Measurements from ENCODE around the gene GDPD3.
"Not testable (repeated sequence)": the region's sequence is repeated elsewhere in the genome, so short reads cannot be mapped to it uniquely, and the experiment has no call there.

GDPD3 gene

DNA sequence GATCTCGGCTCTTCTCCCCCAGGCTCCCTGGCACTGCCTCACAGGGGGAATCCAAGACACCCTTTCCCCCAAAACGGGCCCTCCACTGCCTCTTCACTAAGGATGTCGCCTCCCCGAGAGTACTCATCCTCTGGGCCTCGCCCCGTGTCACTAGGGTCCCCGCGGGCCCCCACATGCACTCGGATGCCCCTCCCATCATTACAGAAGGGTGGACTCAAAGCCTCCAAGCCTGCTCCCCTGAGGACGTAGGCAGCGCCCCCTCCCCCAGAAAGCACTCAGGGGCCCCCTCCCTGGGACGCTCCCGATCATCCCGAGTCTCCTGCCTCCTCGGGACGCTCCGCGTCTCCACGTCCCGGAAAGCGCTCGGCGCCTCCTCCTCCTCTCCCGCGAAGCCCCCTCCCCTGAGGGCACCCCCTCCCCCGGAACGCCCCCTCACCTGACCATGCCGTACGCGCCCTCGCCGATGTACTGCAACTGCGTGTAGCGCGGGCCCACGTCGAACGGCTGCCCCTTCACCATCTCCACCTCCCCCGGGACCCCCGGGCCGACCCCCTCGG is 9.3 kb upstream of the GDPD3 start:
- no peak for DNase-seq

DNA sequence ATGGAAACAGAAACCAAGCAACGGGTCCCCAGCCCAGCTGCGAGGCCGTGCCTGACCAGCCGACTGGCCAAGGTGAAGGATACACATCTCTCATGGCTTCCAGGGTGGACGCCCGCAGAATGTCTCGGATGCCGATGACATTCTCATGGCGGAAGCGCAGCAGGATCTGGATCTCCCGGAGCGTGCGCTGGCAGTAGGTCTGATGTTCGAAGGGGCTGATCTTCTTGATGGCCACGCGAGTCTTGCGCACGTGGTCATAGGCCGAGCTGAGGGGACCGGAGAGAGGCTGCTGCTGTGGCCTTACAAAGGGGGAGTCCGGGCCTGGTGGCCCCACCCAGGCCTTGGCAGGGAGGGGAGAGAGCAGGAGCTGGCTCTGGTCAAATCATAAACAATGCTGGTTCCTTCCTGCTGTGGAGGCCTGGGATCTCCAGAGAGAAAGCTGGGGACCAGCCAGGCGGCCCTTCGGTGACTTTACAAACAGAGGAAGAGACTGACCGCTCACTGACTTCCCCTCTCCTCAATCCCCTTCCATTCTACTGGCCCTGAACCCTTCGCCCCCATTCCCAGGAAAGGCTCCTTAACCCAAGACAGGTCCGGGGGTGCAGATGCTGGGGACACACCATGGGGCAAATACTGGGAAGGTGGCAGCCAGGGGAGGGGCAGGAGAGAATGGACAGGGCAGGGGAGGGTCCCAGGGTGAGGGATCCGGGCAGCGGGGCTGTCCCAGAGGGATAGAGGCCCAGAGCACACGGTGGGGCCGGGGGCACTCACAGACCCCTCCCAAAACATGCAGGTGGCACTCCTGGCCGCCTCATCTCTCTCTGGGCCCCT is 8.6 kb upstream of the GDPD3 start:
- no peak for DNase-seq

DNA sequence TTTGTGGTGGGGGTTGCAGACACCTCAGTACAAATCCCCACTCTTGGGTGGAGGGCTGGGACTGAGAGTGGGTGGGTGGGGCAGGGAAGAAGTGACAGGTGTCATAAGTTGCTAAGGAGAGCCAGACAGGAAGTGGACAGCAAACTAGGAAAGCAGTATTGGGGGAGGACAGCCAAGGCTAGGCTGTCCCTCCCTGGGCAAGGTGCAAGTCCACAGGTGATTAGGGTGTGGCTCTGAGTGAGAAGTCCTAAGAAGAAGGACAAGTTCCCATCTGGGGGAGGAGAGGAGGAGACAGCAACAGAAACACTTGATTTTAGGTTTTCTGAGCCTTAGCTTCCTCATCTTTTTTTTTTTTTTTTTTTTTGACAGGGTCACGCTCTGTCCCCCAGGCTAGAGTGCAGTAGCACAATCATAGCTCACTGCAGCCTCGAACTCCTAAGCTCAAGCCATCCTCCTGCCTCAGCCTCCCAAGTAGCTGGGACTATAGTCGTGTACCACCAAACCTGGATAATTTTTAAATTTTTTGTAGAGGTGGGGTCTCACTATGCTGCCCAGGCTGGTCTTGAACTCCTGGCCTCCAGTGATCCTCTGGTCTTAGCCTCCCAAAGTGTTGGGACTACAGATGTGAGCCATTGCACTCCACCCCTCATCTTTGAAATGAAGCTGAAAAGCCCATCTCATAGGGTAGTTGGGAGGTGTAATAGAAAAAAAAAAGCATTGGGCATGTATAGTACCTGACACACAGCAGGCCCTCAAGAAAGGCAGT is 7.2 kb upstream of the GDPD3 start:
- DNase-seq = no peak

DNA sequence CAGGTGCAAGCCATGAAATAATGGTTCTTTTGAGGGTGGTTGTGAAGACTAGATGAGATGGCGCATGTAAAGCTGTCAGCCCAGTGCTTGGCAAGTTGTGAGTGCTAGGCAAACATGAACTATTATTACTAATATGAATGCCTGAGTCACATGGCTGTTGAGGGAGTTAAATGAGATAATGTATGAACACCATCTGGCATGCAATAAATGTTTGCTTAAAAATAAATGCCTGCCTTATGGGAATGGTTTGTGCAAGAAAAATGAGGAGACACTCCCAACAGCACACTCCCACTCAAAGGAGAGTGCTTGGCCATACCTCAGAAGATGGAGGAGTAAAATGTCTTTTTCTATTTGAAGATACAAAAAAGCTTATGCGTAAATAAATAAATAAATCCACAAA is 6.1 kb upstream of the GDPD3 start:
- no peak for DNase-seq

DNA sequence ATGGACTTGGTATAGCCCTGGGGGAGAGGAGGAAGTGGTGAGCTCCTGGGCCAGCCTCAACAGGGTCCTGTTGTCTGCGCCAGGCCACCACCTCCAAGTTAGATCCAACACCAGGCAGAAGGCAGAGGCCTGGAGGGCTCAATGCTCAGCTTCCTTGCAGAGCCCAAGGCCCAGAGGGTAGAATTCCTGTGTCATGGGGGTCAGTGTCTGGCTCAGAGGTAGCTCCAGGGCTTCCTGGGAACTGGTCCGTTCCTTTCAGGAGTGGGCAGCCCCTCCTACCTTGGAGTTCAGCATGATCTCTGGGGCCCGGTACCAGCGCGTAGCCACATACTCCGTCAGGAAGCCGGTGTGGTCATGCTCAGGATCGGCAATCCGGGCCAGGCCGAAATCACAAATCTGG is 4.4 kb upstream of the GDPD3 start:
- DNase-seq = no peak

DNA sequence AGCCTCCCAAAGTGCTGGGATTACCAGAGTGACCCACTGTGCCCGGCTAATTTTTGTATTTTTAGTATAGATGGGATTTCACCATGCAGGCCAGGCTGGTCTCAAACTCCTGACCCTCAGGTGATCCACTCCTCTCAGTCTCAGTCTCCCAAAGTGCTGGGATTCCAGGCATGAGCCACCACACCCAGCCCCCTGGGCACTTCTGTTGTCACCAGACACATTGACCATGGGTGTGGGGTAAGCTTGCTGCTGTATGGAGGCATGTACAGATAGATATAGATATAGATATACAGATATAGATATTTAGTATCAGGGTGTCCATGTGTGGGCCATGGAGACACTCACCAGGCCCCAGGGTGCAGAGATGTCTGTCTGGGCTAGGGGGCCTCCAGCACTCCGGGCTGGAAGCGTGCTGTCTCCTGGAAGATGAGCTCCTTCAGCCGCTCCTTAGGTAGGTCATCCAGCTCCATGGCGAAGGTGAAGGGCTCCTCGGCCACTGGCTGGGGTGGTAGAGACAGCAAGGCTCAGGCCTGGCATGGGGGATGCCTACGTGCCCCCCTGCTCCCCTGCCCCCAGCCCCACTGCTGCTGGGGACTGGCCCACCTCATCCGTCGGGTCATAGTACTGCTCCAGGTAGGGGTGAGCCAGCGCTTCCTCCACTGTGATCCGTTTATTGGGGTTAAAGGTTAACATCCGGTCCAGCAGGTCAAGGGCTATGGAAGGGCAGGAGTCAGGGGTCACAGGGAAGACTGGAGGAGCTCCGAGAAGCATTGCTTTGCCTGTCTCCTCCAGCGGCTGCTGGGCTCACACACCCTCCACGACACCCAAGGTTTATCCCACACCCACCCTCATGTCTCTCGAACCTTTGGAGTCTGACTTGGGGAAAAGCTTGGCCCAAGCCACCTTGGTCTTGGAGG is 3.2 kb upstream of the GDPD3 start:
- DNase-seq = no peak

DNA sequence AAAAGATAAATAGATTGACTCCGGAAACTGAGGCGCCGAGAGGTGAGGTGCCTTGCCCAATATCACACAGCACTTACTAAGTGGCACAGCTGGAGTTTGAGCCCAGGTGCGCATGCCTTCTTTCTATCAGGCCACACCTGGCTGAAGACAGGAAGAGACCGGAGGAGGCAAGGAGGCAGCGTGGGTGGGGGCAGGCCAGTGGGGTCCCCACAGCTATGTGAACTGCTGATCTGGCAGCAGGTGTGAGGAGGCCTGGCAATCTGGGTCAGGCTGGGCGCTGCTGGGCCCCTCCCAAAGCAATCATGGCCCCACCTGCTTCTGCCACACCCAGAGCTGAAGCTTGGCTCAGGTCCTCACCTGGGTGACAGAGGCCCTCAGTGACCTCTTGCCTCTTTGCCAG is 1.9 kb upstream of the GDPD3 start:
- DNase-seq = no peak

DNA sequence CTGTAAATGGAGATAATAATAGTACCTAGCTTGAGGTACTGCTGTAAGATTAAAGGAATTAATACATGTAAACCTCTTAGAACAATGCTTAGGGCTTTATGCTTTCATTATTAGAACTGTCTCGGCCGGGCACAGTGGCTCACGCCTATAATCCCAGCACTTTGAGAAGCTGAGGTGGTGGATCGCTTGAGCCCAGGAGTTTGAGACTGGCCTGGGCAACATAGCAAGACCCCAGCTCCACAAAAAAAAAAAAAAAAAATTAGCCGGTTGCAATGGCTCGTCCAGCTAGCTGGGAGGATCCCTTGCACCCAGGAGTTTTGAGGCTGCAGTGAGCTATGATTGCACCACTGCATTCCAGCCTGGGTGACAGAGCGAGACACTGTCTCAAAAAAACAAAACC is 1.5 kb upstream of the GDPD3 start:
- not testable (repeated sequence) for DNase-seq

DNA sequence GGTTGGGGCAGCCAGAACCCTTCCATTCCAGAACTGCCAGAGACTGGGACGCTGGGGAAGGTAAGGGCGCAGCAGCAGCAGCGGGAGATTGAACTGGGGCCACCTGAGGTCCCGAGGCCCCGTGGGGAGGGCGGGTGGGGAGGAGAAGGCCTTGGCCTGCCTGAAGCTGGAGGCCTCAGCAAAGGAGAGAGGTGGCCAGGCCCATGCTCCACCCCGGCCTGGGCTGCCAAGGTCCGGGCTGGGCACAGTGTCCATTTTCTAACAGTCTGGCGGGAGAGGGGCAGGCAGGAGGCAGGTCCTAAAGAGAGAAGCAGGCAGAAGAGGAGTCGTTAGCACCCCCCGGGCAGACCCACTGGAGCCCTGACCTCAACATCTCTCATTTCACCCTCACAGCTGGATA is 1.1 kb upstream of the GDPD3 start:
- no peak for DNase-seq

DNA sequence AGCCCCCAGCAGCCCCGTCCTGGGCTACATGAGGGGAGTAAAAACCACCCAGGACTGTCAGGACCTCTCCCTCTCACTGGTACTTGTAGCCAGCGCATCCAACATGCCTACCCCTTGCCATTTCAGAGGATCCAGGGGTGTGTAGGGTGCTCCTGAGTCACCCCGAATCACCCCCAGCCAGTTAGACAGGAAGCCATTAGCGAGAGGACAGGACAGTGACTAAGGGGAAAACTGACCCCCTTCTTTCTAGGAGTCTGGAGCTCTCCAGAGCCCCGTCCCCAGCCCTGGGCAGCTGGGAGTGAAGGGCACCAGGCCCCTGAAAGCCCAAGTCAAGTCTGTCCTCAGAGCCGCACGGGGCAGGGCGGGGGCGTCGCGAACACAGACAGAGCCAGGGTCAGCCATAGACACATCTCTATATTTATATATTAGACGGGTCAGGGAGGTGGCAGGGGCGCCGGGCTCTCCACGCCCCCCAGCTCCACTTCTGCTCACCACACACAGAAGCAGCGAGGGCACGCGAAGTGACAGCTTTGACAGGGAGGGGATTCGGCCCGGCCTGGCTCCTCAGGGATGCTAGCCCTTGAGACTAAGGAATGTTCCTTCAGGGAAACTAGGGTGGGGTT is 485 bp upstream of the GDPD3 start:
- no peak for DNase-seq

DNA sequence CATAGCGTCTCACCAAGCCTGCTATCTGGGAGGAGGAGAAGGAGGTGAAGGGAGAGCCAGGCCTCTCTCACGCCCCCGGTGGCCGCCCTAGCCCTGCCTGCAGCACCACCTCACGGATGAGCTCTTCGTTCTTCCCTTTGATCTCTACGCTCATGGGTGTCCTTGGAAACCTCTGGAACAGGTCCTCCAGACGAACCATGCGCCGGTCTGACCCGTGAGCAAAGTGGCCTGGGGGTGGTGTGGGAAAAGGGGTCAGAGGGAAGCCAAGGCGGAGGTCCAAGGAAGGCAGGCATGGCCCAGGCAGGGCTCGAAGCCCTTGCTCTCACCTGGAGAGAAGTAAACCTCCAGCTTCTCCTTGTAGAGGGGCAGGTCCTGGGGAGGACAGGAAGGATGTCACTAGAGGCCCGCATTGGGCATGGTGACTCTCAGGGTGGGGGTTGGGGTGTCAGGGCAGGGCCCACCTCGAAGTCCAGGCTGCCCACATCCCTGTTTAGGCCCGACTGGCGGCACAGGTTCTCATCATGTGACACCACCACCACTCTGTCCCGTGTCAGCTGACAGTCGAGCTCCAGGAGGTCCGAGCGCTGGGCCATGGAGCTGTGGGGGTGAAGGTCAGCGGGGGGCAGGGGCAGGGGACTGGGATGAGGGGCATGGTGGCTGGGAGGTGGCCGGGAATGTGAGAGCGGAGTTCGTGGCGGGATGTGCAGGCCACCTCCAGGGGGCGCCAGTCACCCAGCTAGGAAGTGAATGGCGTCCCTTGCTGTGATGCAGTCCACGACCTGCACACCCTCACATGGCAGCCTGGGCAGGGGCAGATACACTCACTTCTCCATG is 923 bp downstream of the GDPD3 start:
- peak; percentile 60 for DNase-seq

DNA sequence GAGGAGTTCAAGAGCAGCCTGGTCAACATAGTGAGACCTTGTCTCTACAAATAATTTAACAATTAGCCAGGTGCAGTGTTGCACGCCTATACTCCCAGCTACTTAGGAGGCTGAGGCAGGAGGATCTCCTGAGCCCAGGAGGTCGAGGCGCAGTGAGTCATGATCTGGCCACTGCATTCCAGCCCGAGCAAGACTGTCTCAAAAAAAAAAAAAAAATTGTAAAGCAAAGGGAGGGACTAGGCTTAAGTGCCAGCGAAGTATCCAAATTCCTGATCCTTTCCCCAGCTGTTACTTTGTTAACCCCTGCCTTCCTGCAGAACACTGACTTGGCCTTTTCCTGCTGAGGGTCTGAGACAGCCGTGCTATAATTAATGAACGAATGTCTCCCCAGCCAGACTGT is 2.7 kb downstream of the GDPD3 start:
- DNase-seq = no peak

DNA sequence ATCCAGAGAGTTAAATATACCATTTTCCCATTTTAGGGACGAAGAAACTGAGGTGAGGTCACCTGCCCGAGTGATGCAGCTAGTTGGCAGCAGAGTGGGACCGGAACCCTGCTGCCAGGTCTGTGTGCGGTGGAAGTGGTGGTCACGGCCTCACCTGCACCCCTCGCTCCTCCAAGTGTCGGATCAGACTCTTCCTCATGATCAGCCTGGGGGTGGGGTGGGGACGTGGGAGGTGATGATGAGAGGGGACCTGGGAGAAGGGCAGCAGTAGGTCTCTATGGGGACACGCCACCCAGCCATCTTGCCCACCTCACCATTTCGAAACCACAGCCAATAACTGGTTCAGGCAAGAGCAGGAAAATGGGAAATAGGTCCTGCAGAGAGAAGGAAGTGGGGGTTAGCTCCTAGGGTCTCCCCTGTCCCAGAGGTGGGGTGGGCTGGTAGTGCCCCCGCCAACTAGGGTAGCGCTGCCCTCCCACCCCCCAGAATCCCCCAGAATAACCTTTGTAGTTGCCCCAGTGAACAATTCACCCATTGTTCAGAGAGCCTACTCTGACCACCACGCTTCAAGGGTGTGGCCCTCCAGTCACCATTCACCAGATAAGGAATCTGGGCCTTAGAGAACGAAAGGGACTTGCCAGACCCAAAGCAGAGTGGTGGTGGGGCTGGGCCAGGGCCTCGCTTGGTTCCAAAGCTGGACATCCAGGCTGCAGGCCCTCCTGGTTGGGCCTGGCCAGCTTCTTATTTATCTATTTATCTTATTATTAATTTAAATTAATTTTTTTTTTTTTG is 5.1 kb downstream of the GDPD3 start:
- no peak for DNase-seq

DNA sequence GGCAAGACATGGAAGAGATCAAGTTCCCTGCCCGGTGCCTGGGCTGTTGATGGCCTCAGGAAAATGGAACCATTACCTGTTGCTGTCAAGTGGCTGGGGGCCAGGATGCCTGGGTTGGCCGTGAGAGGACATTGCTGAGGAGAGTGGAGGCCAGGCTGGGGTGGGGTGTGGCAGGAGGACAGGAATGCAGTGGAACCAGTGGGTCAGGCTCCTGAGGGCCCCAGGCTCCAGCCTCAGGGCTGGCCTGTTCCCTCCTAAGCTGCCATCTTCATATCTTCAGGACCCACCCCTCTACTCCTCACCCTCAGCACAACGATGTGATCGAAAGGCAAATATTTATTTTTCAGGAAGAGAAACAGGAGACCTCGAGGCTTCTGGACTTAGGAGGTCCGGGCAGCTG is 8.8 kb downstream of the GDPD3 start:
- no peak for DNase-seq

DNA sequence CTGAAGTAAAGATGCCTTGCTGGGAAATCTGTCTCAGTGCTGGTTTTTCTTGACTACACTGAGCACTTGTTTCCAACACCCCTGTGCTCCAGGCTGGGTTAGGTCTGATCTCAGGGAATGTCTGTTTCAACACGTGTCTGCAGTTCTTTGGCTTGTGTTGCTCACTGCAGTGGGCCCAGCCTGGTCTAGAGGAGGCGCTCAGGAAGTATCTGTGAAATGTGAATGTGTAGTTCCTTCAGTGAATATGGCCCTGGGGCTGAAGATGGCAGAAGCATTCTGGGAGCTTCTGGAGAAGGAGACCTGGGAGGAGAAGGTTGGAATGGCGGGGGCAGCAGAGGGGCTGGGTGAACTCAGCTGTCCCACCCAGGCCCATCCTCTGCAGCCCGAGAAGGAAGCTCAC is 9.2 kb downstream of the GDPD3 start:
- no peak for DNase-seq

DNA sequence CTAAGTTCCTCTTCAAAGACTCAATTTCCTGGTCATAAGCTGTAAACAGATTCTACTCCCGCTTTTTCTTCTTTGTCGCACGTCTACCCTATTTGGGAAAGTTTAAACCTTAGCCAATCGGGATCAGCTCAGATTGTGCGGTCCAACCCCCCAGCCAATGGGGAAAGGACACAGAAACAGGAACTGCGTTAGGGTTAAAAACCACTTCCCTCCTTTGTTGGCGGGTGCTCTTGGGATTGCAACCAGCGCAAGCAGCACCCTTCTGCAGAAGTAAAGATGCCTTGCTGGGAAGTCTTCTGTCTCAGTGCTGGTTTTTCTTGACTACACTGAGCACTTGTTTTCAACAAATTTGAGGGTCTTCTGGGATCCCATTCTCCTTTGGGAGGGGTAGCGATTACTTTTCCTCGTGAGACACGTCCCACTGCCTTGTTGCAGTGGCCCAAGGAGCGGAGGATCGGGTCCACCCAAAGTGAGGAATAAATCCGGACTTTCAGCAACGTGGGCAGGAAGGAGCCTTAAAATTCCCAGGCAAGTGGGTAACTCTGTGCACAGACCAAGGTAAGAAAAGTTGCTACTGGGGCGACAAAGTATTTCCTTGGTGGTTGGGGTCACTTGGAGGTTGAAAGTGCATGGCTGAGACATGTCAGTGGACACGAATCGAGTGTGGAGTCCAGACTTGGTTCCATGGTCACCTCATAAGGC is 16.3 kb downstream of the GDPD3 start:
- DNase-seq = no peak

DNA sequence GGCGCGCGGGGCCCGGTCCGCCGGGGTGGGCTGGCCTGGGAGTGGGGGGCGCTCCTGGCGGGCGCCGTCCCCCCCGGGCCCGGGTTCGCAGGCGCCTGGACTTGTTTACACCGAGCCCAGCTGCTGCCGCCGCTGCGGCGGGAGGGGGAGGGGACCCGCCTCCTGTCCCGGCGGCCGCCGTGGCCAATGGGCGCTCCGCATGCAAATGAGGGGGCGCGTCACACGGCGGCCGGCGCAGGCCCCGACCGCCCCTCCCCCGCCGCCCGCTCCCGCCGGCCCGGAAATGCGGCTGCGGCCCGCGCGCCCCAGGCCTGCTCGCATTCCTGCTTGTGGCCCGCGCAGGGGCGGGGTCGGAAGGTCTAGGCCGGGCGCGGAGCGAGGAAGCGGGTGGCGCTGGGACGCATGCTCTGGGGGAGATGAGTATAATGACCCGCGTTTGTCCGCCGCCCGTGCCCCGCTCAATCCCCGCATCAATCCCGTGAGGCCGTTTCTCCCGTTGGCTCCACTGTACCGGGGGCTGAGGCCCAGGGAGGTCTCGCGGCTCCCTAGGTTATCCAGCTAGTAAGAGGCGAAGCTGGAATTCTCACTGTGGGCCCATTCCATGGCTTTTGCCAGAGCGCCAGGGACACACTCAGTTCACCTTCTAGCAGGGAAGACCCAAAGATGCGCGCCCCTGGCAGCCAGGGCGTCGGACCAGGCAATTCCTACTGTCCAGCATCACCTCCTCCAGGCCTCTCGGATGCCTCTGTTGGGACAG is 17.1 kb downstream of the GDPD3 start, which contains the start of gene YPEL3:
Gene YPEL3 (minus strand): TSS at position 109 of the 757 bp plus-strand sequence. CDS start 731 bp downstream, outside the sequence.
- DNase-seq = peak; percentile 92

DNA sequence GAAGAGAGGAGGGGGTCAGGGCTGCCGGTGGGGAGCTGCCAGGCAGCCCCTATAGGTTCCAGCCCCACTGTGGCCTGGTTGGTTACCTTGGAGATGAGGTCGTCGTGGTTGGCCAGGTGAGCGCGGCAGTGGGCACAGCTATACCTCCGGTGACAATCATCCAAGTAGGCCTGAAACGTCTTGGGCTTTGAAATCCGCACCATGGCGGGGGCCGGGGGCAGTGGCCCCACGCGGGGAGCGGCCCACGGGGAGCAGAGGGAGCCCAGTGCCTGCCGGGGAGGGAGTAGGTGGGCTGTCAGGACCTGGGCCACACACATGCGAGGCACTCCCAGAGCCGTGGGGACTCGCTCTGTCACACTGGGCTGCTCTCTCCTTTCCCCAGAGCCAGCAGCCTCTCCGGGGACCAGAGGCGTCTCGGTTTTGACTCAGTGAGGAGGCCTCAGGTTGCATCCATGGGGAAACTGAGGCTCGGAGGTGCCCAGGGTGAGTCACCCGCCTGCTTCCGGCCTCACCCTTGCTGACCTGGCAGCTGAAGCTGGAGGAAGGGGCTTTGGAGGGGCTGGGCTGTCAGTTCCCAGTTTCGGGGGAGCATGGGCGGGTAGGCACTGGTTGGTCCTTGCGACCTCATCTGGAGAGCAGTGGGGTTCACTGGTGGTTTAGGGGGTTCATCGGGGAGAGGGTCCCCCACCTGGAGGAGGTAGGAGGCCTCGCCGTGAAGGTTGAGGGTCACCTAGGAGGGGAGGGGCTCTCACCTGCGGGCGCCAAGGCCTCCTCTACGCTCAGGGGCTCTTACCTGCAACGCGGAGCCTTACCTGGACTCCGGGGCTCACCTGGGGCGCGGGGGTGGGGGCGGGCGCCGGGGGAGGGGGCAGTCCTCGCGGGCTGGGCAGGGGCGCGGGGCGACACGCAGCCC is 17.9 kb downstream of the GDPD3 start:
- no peak for DNase-seq
